GM21381 (cell line): ENCODE measurements around the gene SHC4.
"Not testable (repeated sequence)": the region's sequence is repeated elsewhere in the genome, so short reads cannot be mapped to it uniquely, and the experiment has no call there.

Source experiments
- ATAC-seq: cut with Tn5 transposase; IDR thresholded peaks from one replicate; pipeline ENCODE4 v1.9.1; 2021; ENCODE audit warnings: mild to moderate bottlenecking, moderate library complexity; ENCODE audit not compliant: unreplicated experiment

The SHC4 gene

DNA sequence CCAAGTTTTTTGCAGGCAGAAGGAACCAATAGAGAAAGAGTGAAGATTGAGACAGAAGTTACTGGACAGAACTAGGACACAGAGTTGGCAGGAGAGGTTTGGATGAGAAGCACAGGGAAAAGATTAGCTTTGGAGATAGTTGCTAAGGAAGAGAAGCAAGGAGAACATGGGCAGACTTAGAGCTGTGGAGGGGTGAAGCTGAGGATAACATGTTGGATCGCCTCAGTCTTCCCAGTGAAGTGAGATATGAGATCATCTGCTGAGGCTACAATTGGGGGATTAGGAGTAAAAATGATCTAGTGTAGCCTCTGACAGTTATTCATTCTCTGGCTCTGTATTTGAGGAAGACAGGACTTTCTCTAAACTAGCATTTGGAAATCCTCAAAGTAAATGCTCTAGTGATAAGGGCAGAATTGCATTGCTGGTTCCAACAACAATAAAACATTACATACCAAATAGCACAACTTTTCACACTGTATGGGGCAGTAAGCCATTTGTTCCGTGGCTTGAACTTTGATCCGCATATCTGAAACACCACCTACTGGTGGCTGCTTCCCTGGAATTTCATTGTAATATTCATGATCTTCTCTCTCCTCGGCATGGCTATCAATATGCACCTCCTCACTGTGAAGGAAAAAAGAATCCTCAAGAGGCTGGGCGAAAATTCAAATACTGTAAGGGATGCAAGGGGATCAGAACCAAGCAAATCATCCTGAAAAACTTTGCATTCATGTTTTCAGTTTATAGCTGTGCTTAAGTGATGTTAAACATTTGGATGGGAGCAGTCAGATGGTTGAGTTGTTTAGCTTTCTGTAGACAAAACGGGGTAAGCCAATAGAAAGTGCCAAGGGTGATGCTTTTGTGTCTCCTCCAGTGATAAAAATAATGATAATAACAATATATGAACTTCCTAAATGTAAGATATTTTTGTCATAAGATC, 107.9 kb downstream of the SHC4 start:
- no peak for ATAC-seq

DNA sequence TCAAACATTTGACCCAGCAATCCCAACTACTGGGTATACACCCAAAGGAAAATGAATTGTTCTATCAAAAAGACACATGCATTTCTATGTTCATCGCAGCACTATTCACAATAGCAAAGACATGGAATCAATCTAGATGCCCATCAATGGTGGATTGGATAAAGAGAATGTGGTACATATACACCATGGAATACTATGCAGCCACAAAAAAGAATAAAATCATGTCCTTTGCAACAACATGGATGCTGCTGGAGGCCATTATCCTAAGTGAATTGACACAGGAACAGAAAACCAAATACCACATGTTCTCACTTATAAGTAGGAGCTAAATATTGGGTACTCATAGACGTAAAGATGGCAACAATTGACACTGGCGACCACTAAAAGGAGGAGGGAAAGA, 109.3 kb downstream of the SHC4 start:
- not testable (repeated sequence) for ATAC-seq

GRCh38 chr15:48851956-48852355, 111.8 kb downstream of the SHC4 start:
- no peak for ATAC-seq

DNA sequence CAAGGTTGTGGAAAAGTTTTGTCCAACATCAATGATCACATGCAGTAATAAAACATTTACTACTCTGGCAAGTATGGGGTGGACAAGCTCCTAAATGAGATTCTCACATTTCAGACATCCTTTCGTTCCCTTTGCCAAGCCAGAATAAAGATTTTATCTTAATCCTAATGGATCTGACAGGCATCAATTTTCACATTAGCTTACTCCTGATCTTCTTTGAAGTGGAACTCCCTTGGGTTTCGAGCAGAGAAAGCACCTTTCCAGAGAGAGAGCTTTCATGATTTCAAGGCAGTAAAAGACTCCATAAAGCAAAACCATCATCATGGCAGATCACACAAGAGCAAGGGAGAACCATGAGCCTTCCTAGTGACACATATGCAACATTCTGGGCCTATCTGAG, 113.1 kb downstream of the SHC4 start:
- ATAC-seq: no peak

- ATAC-seq: no peak
These were observed 118.6 kb downstream of the SHC4 start for GRCh38 chr15:48845123-48845522.

GRCh38 chr15:48842501-48842900, 121.2 kb downstream of the SHC4 start:
- no peak for ATAC-seq

DNA sequence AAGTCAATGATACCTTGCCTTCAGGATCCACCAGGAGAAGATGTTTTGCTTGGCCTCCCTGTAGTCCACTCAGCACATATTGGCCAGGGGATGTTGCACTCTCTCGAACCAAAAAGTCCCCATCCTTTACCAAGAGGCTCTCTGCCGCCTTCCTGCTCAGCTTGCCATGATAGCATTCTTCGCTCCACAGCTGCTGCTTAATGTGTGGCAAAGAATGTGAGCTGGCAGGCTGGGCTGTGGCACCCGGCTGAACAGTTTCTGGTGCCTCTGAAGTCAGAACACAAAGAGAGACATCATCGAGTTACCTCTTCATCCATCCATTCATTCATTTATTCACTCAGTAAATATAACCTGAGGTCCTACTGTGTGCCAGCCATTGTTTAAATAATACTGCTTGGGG, 129.0 kb downstream of the SHC4 start:
- no peak for ATAC-seq

DNA sequence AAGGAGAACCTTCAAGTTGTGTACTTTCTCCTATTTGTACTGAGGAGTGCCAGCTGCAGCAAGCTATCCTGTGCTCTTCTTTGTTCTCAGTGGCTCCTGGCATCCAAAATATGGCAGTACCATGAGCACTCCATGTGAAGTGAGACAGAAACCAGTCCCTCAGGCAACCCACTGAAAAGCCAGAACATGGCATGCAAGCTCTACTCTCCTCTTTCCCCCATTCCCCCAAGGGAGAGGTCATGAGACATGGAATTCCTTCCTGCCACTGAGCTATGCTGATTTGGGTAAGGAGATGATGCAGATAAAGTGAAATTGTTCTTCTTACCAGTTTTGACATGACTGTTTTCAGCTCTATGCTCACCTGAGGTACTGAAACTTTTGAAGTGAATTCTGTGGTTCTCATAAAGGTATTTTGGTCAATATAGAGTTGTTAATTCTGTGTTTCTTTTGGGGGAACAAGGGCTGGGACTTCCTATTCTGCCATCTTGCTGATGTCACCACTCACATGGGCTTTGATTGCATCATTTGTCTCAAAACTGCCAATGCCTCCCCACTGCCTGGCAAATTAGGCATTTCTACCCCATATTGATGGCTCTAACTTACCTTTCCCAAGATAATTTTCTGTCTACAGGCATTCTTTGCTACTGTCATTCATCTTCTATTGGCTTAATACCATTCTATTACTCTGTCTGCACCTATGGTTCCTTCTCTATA, 130.0 kb downstream of the SHC4 start:
- ATAC-seq: no peak

DNA sequence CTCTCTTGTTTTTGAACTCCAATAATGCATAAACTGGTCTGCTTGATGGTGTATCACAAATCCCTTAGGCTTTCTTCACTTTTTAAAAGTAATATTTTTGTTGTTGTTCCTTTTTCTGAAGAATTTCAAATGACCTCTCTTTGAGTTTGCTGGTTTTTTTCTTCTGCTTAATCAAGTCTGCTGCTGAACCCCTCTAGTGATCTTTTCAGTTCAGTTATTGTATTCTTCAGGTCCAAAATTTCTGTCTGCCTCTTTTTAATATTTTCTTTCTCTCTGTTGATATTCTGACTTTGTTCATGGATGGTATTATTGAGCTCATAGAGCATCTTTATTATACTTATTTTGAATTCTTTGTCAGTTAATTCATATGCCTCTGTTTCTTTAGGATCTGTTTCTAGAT, 131.1 kb downstream of the SHC4 start:
- ATAC-seq: no peak

GRCh38 chr15:48828906-48829305, 134.8 kb downstream of the SHC4 start:
- ATAC-seq: no peak

DNA sequence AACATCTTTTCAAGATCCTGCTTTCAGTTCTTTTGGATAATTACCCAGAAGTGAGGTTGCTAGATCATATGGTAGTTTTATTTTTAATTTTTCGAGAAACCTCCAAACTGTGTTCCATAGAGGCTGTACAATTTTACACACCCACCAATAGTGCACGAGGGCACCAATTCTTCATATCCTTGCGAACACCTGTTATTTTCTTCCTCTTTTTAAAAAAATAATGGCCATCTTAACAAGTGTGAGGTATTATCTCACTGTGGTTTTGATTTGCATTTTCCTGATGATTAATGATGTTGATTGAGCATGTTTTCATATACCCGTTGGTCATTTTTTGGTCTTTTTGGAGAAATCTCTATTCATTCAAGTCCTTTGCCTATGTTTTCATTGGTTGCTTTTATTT, 135.2 kb downstream of the SHC4 start:
- ATAC-seq: no peak

GRCh38 chr15:48825075-48825474, 138.6 kb downstream of the SHC4 start:
- ATAC-seq: no peak

DNA sequence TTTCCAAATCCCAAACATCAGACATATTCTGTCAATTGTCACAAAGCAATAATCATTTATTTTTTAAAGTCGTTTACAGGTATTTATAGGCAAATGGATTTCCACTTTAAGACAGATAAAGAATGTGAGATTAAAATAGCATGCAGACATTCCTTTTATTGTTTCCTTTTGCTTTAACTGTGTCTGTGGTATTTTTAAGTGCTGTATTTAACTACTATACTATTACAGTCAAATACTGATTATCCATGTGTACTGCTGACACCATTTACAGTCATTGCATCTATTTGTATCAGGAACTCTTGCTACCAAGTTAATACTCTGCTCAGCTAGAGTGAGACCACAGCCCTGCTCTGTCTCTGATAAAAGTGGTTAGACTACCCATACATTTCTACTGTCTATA, 140.0 kb downstream of the SHC4 start:
- no peak for ATAC-seq

- ATAC-seq: no peak
These were observed 140.5 kb downstream of the SHC4 start for GRCh38 chr15:48823237-48823636.

- no peak for ATAC-seq
These were observed 149.4 kb downstream of the SHC4 start for GRCh38 chr15:48814286-48814685.

GRCh38 chr15:48811325-48811958, 152.3 kb downstream of the SHC4 start:
- ATAC-seq: no peak

DNA sequence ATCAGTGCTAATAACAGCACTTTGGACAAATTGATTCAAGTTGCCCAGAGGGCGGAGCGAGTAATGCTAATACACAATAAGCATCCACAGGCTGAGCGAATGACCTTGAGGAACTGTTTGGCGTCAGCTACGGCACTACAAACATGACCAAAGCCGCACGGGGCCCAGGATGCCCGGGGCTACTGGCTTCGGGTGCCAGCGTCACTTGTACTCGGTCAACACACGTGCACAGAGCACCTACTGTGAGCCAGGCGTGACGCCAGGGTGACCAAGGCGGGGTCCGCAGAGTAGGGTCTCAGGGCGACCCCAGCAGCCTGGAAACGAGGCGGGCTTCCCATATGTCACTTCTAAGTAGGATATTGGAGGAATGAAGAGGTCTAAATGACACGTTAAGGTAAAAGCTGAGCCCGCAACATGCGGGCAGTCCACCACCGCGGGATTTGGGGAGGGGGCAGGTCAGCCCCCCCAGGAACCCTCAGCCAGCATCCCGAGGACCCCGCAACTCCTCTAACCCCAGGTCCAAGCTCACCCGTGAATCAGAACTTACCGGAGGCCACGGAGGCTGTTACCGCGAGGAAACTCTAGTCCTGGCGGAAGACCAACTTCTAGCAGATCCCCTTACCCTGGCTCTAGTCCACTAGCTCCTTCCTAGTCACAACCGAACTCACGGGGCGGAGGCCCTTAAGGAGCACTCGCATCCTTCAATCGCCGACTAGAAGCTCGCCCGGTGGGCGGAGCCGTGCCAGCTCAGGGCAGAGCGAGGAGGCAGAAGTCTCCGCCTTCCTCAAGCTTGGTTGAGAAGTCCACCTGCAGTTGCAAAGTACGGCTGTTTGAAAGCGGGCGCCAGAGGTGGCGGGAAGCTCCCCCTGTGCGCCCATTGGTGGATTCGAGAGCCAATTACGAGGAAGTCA, 153.1 kb downstream of the SHC4 start, which contains the start of gene CEP152:
CEP152 (minus strand) TSS at position 656 of the 911 bp plus-strand sequence. CDS start 5,420 bp downstream, outside the sequence.
- peak; percentile 96 for ATAC-seq

GRCh38 chr15:48806151-48806550, 157.6 kb downstream of the SHC4 start:
- no peak for ATAC-seq

DNA sequence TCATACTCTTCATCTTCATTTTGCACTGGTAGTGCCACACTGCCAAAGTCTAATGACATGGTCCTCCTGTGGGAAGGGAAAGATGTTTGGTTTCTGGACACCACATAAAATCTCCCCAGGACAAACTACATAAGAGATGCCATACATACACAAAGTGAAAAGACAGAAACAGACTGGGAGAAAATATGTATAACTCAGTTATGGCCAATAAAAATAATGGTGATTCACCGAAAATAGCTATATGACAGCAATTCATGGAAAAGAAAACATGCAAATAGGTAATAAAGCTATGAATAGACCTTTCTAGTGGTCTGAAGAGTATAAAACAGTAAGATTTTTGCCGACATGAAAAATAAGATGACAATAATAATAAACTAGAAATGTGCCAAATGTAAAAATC, 158.1 kb downstream of the SHC4 start:
- ATAC-seq: no peak

DNA sequence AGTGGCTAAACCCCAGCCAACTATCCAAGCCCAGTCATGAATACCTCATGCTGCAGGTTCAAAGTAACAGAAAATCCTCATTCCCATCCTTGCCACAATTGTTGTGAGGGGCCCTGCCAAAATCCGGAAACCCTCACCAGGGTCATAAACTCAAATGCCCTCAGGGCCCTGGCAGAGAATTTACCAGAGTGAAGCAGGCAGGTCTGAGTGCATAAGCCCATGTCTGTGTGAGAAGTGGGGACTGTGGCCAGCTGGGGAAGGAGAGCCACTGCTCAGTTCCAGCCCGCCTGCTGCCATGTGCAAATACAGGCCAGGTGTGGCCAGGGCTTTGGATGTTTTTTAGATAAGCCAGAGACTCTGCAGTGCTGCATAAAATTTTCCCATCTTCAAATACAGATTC, 159.8 kb downstream of the SHC4 start:
- no peak for ATAC-seq
